Measurements from ENCODE around the gene MECP2.

The MECP2 gene

GRCh38 chrX:154023276-154024000, 74.1 kb downstream of the MECP2 start:
- no peak for TF ChIP-seq CTCF (IDR thresholded peaks at IDR 0.05)
- no peak overlapping the region for H3K27ac ChIP-seq
- no peak for DNase-seq (ENCODE audit: low spot score)
- no peak overlapping the region for H3K4me3 ChIP-seq

- Histone ChIP-seq H3K4me3 (no peak overlapping the region), H3K27ac (no peak overlapping the region)
- DNase-seq (ENCODE audit: low spot score): no peak
- TF ChIP-seq CTCF (IDR thresholded peaks at IDR 0.05): no peak
These were observed 75.4 kb downstream of the MECP2 start for GRCh38 chrX:154022108-154022507.

- DNase-seq (ENCODE audit: low spot score): no peak
- H3K4me3 ChIP-seq: no peak overlapping the region
- TF ChIP-seq CTCF (IDR thresholded peaks at IDR 0.05): no peak
- peak overlapping the region in 1 of 2 donors; percentile 86 for H3K27ac ChIP-seq
These were observed 76.3 kb downstream of the MECP2 start for GRCh38 chrX:154021131-154021611.

- peak overlapping the region; percentile 80 for H3K4me3 ChIP-seq
- DNase-seq (ENCODE audit: low spot score): no peak
- peak overlapping the region; percentile 83 to 86 for H3K27ac ChIP-seq
- TF ChIP-seq CTCF (IDR thresholded peaks at IDR 0.05): no peak
These were observed 76.9 kb downstream of the MECP2 start for GRCh38 chrX:154020536-154021115.

- no peak for DNase-seq (ENCODE audit: low spot score)
- peak within 1 kb of the TSS; percentile 80 for H3K4me3 ChIP-seq
- TF ChIP-seq CTCF (IDR thresholded peaks at IDR 0.05): no peak
- peak within 1 kb of the TSS; percentile 83 to 86 for H3K27ac ChIP-seq
These were observed 77.6 kb downstream of the MECP2 start, which contains the start of gene IRAK1 for GRCh38 chrX:154019633-154020528. TSS of gene IRAK1 (minus strand) at chrX:154019902. CDS start at chrX:154019812, 90 bp downstream.

- Histone ChIP-seq H3K4me3 (peak overlapping the region; percentile 80), H3K27ac (peak overlapping the region; percentile 61 to 86)
- no peak for DNase-seq (ENCODE audit: low spot score)
- no peak for TF ChIP-seq CTCF (IDR thresholded peaks at IDR 0.05)
These were observed 78.4 kb downstream of the MECP2 start for GRCh38 chrX:154019061-154019621.
